Right atrium auricular region (tissue), 2 donors: ENCODE results near the gene PRDM12. TPM values are rescaled to one million over a fixed set of nuclear protein-coding genes. Genes with fewer than 3 reads are reported as not detected.
A peak's percentile ranks its signal among the peaks of the same experiment; 100 is the strongest.

ENCODE experiments used
- DNase-seq: peaks from one replicate; pipeline ENCODE4 v3.0.0-alpha.2; 2019; ENCODE audit warnings: low spot score
- H3K27ac ChIP-seq, 2 donors: fragments of 200-600 bp; sonication (generic); 1 replicate in 1 of 2; 2 replicates in 1 of 2; pipeline ENCODE4 v1.5.1; 2016 to 2019
- H3K27me3 ChIP-seq, 2 donors: fragments of 200-600 bp; sonication (generic); one replicate each; pipeline versions ENCODE4 v1.5.1 to v1.6.0; 2017 to 2019
- H3K36me3 ChIP-seq: fragments of 200-600 bp; sonication (generic); one replicate; pipeline ENCODE4 v1.5.1; 2016
- H3K4me1 ChIP-seq, 2 donors: fragments of 200-600 bp; sonication (generic); one replicate each; pipeline versions ENCODE4 v1.5.1 to v1.6.0; 2017 to 2019
- H3K4me3 ChIP-seq, 2 donors: fragments of 200-600 bp; sonication (generic); 1 replicate in 1 of 2; 2 replicates in 1 of 2; pipeline ENCODE4 v1.5.1; 2017 to 2019; ENCODE audit warnings: mild to moderate bottlenecking in 1 of 2, moderate library complexity in 1 of 2
- H3K9me3 ChIP-seq, 2 donors: fragments of 200-600 bp; sonication (generic); one replicate each; pipeline ENCODE4 v1.5.1; 2019
- CTCF ChIP-seq, 2 donors: fragments of 200-600 bp; sonication (generic); IDR thresholded peaks; one replicate each; pipeline ENCODE4 v1.5.1; 2019; ENCODE audit warnings: antibody characterized with exemption in 2 of 2
- total RNA-seq, 2 donors: library from RNA; depleted of rRNA; stranded (reverse); fragments of >200 nt; gene quantifications; one replicate each; pipeline ENCODE4 v1.1.0, GENCODE V29; 2016

PRDM12 gene
- not detected for total RNA-seq

- no peak for TF ChIP-seq CTCF (IDR thresholded peaks at IDR 0.05)
Measured at GRCh38 chr9:130664251-130665028, at the start of gene PRDM12. Gene PRDM12, plus strand, starts transcription at chr9:130664594. Its CDS starts 60 bp downstream, at chr9:130664654.

DNA sequence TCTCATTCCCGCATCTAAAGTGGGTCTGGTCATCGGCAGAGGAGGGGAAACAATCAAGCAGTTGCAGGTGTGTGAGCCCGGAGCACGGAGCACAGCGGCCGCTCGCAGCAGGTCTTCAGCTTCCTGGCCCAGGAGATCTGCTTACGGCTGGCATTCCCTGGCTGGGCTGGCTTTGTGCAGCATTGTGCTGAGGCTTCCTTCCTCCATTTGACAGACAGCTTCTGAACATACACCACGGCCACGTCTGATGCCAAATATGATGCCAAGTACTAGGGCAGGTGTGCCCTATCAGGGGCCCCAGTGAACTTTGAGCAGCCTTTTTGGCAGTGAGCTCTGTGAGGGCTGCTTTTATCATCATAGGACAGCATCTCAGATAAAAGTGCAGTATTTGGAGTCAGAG is 47.9 kb upstream of the PRDM12 start:
- no peaks in the 10 kb centered on the region for H3K9me3 ChIP-seq
- no peak overlapping the region for H3K4me3 ChIP-seq
- TF ChIP-seq CTCF (IDR thresholded peaks at IDR 0.05): no peak
- peaks cover 91% of the 10 kb centered on the region for H3K36me3 ChIP-seq
- no peaks in the 10 kb centered on the region for H3K4me1 ChIP-seq
- no peak for DNase-seq
- no peak overlapping the region for H3K27ac ChIP-seq
- no peaks in the 10 kb centered on the region for H3K27me3 ChIP-seq

More at GRCh38 chr9:130664251-130665028, at the start of gene PRDM12:
- Histone ChIP-seq H3K9me3 (no peaks in the 10 kb centered on the region), H3K4me3 (peak within 1 kb of the TSS in 1 of 2 donors; percentile 14), H3K27me3 (peaks cover 64 to 74% of the 10 kb centered on the region in 2 donors), H3K27ac (no peak within 1 kb of the TSS), H3K36me3 (no peaks in the 10 kb centered on the region), H3K4me1 (peaks cover 0 to 71% of the 10 kb centered on the region in 2 donors)
- DNase-seq: no peak

- Histone ChIP-seq H3K36me3 (peaks cover 93% of the 10 kb centered on the region), H3K27ac (no peak overlapping the region), H3K4me1 (peaks cover 0 to 15% of the 10 kb centered on the region in 2 donors), H3K9me3 (no peaks in the 10 kb centered on the region), H3K4me3 (no peak overlapping the region), H3K27me3 (no peaks in the 10 kb centered on the region)
- TF ChIP-seq CTCF (IDR thresholded peaks at IDR 0.05): no peak
- DNase-seq: no peak
Measured at GRCh38 chr9:130623466-130623865, 40.9 kb upstream of the PRDM12 start.

DNA sequence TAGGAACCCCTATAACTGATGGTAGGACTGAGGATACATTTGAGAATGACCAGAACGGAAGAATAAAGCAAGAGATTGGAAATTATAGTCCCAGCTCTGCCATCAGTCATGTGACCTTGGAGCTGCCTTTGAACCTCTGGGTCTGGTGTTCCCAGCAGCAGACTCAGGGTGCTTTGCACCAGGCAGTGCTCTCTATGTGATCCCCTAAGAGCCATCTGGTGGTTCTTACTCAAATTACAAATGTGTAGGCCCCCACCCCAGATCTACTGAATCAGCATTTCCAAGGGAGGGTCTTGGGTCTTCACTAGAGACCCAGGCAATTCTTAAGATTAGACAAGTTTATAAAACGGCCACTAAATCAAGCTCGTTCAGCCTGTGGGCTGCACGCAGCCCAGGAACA is 40.2 kb upstream of the PRDM12 start:
- no peak overlapping the region for H3K4me3 ChIP-seq
- DNase-seq: no peak
- H3K36me3 ChIP-seq: peaks cover 87% of the 10 kb centered on the region
- peaks cover 0 to 22% of the 10 kb centered on the region in 2 donors for H3K4me1 ChIP-seq
- TF ChIP-seq CTCF (IDR thresholded peaks at IDR 0.05): no peak
- H3K27me3 ChIP-seq: no peaks in the 10 kb centered on the region
- no peak overlapping the region for H3K27ac ChIP-seq
- H3K9me3 ChIP-seq: no peaks in the 10 kb centered on the region

DNA sequence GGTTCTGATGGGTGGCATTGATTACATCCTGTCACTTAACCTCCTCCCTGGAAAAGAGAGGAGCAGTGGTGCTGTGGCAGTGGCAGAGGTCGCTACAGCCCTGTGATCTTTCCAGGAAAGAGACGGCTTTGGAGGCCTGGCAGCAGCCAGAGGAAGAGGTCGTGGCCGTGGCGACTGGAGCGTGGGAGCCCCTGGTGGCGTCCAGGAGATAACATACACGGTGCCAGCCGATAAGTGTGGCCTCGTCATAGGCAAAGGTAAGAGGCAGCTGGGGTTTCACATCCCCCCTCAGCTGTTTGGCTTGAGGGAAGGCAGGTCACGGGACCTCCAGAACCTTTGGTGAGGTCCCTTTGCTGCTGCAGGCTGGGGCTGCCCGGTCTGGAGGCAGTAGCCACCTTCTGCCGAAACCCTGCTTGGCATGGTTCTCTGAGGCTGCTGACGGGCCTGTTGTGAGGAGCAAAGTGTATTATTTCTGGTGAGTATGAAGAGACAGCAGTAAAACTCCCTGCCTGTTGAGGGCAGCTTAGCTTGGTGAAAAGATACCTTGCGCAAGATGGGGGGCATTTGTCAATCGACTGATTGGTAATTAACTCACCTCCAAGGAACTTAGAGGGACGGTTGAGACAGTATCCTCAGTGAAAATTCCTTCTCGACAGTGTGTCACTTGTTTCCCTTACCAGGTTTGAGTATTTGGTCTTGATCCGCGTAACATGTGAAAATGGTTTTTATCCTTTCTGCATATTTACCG is 38.0 kb upstream of the PRDM12 start:
- no peaks in the 10 kb centered on the region for H3K9me3 ChIP-seq
- H3K36me3 ChIP-seq: peaks cover 83% of the 10 kb centered on the region
- H3K4me1 ChIP-seq: peaks cover 0 to 41% of the 10 kb centered on the region in 2 donors
- no peak overlapping the region for H3K4me3 ChIP-seq
- no peak for DNase-seq
- peak in 1 of 2 donors; percentile 25 for TF ChIP-seq CTCF (IDR thresholded peaks at IDR 0.05)
- H3K27ac ChIP-seq: no peak overlapping the region
- H3K27me3 ChIP-seq: no peaks in the 10 kb centered on the region
